Inferior parietal cortex (tissue), 1 donor: ENCODE measurements around the gene TMEM150B.

ENCODE experiments used
- DNase-seq: peaks from one replicate; pipeline ENCODE4 v3.0.0-alpha.2; 2016; ENCODE audit errors: extremely low spot score

The TMEM150B gene

DNA sequence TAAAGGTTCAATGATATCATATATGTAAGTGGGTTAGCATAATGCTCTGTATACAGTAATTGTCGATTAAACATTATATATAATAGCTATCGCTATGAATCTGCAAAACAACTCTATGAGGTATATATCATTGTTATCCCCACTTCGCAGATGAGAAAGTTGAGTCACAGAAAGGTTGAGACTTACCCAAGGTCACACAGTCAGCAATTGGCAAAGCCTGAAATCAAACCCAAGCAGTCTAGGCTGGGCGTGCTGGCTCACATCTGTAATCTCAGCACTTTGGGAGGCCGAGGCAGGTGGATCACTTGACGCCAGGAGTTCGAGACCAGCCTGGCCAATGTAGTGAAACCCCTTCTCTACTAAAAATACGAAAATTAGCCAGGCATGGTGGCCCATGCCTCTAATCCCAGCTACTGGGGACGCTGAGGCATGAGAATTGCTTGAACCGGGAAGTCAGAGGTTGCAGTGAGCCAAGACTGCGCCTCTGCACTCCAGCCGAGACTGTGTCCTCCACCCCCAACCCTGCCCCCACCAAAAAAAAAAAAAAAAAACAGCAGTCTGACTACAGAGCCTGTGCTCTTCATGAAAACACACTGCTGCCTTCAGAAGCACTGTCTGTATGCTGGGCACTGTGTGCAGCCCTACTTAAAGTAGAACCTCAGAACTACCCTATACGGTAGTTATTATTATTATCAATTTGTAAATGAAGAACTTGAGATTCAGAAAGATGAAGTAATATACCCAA lies 46.6 kb downstream of the TMEM150B start:
- no peak for DNase-seq

- no peak for DNase-seq
Observed at GRCh38 chr19:55277494-55277893, 47.6 kb downstream of the TMEM150B start.

- DNase-seq: no peak
Observed at GRCh38 chr19:55276720-55277430, 48.3 kb downstream of the TMEM150B start.

DNA sequence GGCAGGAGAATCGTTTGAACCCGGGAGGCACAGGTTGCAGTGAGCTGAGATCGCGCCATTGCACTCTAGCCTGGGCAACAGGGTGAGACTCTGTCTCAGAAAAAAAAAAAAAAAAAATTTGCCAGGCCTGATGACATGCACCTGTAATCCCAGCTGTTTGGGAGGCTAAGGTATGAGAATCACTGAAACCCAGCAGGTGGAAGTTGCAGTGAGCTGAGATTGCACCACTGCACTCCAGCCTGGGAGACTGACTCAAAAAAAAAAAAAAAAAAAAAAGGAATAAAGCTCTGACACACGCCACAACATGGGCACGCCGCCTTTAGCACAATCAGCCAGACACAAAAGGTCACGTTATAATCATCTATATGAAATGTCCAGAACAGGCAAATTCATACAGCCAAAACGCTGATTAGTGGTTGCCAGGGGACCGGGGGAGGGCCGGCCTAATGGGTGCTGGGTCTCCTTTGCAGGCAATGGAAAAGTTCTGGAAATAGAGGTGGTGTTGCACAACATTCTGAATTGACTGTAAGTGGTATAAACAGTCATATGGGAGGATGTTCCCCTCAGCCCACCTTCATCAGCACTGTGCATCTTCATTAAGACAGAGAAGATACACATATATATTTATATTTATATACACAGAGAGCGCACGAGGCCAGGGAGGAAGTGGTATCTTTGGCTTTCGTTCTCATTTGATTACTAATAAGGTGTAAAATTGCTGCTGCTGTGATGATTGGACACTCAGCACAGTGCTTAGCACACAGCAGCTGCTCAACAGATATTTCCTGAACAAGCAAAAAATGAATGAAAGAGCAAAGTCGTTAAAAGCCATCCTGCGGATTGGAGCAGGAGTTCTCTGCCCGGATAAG lies 49.1 kb downstream of the TMEM150B start:
- no peak for DNase-seq

DNA sequence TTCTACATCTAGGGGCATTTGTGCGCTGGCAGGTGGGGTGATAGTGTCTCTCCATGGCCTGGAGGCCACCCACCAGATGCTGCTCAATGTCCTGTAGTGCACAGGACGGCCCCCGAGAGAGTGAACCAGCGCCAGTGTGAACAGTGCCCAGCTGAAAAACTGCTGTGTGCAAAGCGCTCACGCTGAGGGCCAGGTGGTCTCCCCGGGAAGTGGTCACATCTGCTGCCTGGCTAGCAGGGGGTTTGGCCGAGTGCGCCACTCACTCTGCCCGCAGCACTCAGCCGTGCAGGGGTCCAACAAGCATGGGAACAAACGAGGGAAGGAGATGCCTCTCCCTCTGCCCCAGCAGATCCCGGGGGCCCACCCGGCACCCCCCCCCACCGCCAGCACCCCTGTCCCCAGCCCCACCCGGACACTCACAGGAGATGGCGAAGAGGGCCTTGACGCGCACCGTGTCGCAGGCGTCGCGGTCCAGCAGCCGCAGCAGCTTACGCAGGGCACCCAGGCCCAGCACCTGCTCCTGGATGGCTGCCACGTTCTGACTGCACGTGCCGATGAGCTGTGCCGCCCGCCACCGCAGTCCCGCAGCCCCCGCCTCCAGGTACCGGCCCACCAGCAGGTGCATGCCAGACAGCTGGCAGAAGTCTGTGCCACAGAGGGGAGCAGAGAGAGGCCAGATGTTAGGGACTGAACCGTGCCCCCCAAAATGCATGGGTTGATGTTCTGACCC lies 51.0 kb downstream of the TMEM150B start:
- no peak for DNase-seq

GRCh38 chr19:55272142-55272541 lies 53.0 kb downstream of the TMEM150B start:
- no peak for DNase-seq

- DNase-seq: no peak
Observed at GRCh38 chr19:55270172-55270942, 54.8 kb downstream of the TMEM150B start.

GRCh38 chr19:55269299-55269698 lies 55.8 kb downstream of the TMEM150B start:
- peak; percentile 62 for DNase-seq

DNA sequence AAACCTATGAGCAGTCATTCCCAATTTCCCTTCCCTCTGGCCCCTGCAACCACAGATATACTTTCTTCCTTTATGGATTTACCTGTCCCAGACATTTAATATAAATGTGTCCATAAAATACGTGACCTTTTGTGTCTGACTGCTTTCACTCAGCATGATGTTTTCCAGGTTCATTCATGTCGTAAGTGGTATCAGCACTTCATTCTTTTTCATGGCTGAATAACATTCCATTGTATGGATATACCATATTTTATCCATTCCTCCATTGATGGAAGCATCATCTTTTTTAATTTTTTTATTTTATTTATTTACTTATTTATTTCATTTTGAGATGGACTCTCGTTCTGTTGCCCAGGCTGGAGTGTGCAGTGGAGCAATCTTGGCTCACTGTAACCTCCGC lies 58.3 kb downstream of the TMEM150B start:
- no peak for DNase-seq

GRCh38 chr19:55266404-55266803 lies 58.7 kb downstream of the TMEM150B start:
- DNase-seq: no peak

- DNase-seq: no peak
Observed at GRCh38 chr19:55265723-55266386, 59.3 kb downstream of the TMEM150B start.

DNA sequence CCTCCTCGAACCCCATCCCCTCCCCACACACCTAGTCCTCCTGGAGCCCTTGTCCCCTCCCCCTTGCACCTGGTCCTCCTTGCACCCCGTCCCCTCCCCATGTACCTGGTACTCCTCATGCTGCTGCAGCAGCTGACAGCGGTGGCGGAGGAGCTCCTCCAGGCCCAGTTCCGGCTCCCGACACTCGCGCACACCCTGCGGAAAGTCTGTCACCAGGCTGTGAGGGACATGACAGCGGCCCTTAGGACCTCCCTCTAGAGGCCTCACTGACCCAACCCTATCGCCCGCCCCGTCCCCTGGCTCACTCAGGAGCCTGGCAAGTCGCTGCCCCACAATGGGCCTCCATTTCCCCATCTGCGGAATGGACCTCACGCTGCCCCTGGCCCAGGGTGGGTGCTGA lies 60.0 kb downstream of the TMEM150B start:
- DNase-seq: no peak

GRCh38 chr19:55264531-55264930 lies 60.6 kb downstream of the TMEM150B start:
- DNase-seq: no peak
